CD4-positive, alpha-beta T cell (primary cell): ENCODE data around the gene BICD1. TPM values are rescaled to one million over a fixed set of nuclear protein-coding genes. Genes with fewer than 3 reads are reported as not detected.

ENCODE experiments used
- ATAC-seq: fragments of 200-7000 bp; cut with Tn5 transposase; one replicate; pipeline ENCODE4 v1.10.0; 2022; ENCODE audit warnings: mild to moderate bottlenecking; ENCODE audit not compliant: poor library complexity
- CTCF ChIA-PET: fragments of 350-600 bp; sonication (Branson Sonifier 250); formaldehyde crosslinking; loops from one replicate; lab custom pipeline; 2021; ENCODE audit warnings: antibody characterized with exemption, inconsistent platforms; lab: Charles Lee
- POLR2A ChIA-PET: fragments of 350-600 bp; sonication (Branson Sonifier 250); formaldehyde crosslinking; loops from one replicate; lab custom pipeline; 2021; ENCODE audit warnings: antibody characterized with exemption, inconsistent platforms; lab: Charles Lee
- DNase-seq, 14 experiments: peaks; one replicate each; pipeline ENCODE4 v3.0.0-alpha.2; 2013 to 2020; ENCODE audit warnings: mixed read lengths in 2 of 14
- H3K27ac ChIP-seq, 2 donors: one replicate each; pipeline versions ENCODE4 v1.5.1 to v1.7.0; 2013; ENCODE audit warnings: low read length in 2 of 2, low read depth in 1 of 2, mild to moderate bottlenecking in 1 of 2
- H3K27me3 ChIP-seq, 2 experiments: 1 replicate in 1 of 2; 2 replicates in 1 of 2; pipeline versions ENCODE4 v1.6.1 to v1.7.0; 2013; ENCODE audit warnings: low read length in 2 of 2, control low read depth in 1 of 2, mild to moderate bottlenecking in 1 of 2, moderate library complexity in 1 of 2; ENCODE audit not compliant: insufficient read depth in 2 of 2, control insufficient read depth in 1 of 2
- H3K36me3 ChIP-seq: one replicate; pipeline ENCODE4 v1.6.1; 2013; ENCODE audit warnings: low read length, control low read depth; ENCODE audit not compliant: insufficient read depth
- H3K4me1 ChIP-seq: one replicate; pipeline ENCODE4 v1.6.1; 2013; ENCODE audit warnings: low read length, control low read depth; ENCODE audit not compliant: insufficient read depth
- H3K4me3 ChIP-seq: one replicate; pipeline ENCODE4 v1.5.1; 2013; ENCODE audit warnings: mild to moderate bottlenecking, low read length, moderate library complexity
- H3K9me3 ChIP-seq, 2 experiments: 1 replicate in 1 of 2; 2 replicates in 1 of 2; pipeline versions ENCODE4 v1.6.1 to v1.7.0; 2013; ENCODE audit warnings: low read length in 2 of 2, mild to moderate bottlenecking in 2 of 2, control low read depth in 1 of 2, moderate library complexity in 1 of 2; ENCODE audit not compliant: control insufficient read depth in 1 of 2, insufficient read depth in 1 of 2
- H3K27ac Mint-ChIP-seq: one replicate; pipeline ENCODE4 v1.8.0; 2020; ENCODE audit warnings: mixed read lengths
- H3K27me3 Mint-ChIP-seq: one replicate; pipeline ENCODE4 v1.8.0; 2021; ENCODE audit warnings: mixed read lengths
- H3K36me3 Mint-ChIP-seq: one replicate; pipeline ENCODE4 v1.8.0; 2021; ENCODE audit warnings: low read depth, mixed read lengths
- H3K4me1 Mint-ChIP-seq: one replicate; pipeline ENCODE4 v1.8.0; 2021; ENCODE audit warnings: low read depth, mixed read lengths
- H3K4me3 Mint-ChIP-seq: one replicate; pipeline ENCODE4 v1.8.0; 2020; ENCODE audit warnings: mild to moderate bottlenecking, mixed read lengths
- H3K9me3 Mint-ChIP-seq: one replicate; pipeline ENCODE4 v1.8.0; 2020; ENCODE audit warnings: mixed read lengths
- intact Hi-C, 2 experiments: fragments of 100-400 bp; cut with DNase I in 1 of 2; cut with micrococcal nuclease in 1 of 2; formaldehyde crosslinking; loops; one replicate each; pipeline versions ENCODE4 v1.15.1 to v1.9.0; 2023 to 2025; cut with DNase I, micrococcal nuclease
- total RNA-seq, 174 experiments: library from RNA in 2 of 174; stranded (reverse) in 2 of 174; gene quantifications; one replicate each; pipeline ENCODE4 v1.2.3 and lab custom pipeline; 2021 to 2026
- TF ChIP-seq, protein P1 (sequence below): fragments of 200-600 bp; IDR thresholded peaks from one replicate; pipeline ENCODE4 v1.8.0; 2022; ENCODE audit warnings: antibody characterized with exemption, mild to moderate bottlenecking

The BICD1 gene
- total RNA-seq, 2 experiments from 2014 or later, result 13.5 to 14.3 TPM

DNA sequence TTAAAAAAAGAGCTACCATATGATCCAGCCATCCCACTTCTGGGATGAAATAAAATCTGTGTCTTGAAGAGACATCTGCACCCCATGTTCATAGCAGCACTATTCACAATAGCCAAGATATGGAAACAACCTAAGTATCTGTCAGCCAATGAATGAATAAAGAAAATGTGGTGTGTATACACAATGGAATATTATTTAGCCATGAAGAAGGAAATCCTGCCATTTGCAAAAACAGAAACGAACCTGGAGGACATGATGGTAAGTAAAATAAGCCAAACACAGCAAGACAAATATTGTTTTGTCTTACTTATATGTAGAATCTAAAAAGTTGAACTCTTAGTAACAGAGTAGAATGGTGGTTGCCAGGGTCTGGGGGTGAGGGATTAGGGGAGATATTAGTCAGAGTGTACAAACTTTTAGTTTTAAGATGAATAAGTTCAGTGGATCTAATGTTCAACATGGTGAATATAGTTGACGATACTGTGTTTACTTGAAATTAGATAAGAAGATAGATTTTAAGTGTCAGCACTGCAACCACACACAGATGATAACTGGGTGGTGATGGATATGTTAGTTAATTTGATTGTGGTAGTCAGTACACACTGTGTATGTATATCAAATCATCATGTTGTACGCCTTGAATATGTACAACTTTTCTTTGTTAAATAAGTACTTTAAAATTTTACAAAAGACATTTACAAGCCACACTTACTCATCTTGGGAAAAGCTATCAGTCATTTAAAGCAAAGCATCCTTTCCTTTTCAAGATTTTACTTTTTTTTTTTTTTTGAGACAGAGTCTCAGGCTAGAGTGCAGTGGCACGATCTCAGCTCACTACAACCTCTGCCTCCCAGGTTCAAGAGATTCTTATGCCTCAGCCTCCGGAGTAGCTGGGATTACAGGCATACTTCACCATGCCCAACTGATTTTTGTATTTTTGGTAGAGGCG is 89.9 kb downstream of the BICD1 start:
- ATAC-seq (no peak), DNase-seq (no peak)
- H3K4me3 Mint-ChIP-seq, result no peak overlapping the region
- H3K4me1 Mint-ChIP-seq, result no peaks in the 10 kb centered on the region
- no peaks in the 10 kb centered on the region for H3K27me3 Mint-ChIP-seq
- ChIA-PET CTCF (no interaction called here), POLR2A (no interaction called here)
- H3K9me3 Mint-ChIP-seq, result peaks cover 6% of the 10 kb centered on the region
- no peak overlapping the region for H3K27ac ChIP-seq
- no peaks in the 10 kb centered on the region for H3K36me3 ChIP-seq
- TF ChIP-seq, protein P1, sequence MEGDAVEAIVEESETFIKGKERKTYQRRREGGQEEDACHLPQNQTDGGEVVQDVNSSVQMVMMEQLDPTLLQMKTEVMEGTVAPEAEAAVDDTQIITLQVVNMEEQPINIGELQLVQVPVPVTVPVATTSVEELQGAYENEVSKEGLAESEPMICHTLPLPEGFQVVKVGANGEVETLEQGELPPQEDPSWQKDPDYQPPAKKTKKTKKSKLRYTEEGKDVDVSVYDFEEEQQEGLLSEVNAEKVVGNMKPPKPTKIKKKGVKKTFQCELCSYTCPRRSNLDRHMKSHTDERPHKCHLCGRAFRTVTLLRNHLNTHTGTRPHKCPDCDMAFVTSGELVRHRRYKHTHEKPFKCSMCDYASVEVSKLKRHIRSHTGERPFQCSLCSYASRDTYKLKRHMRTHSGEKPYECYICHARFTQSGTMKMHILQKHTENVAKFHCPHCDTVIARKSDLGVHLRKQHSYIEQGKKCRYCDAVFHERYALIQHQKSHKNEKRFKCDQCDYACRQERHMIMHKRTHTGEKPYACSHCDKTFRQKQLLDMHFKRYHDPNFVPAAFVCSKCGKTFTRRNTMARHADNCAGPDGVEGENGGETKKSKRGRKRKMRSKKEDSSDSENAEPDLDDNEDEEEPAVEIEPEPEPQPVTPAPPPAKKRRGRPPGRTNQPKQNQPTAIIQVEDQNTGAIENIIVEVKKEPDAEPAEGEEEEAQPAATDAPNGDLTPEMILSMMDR, result no peak
- no peak overlapping the region for H3K27ac Mint-ChIP-seq
- H3K9me3 ChIP-seq, result peaks cover 0 to 5% of the 10 kb centered on the region in 2 experiments
- intact Hi-C loops, result no loop called here
- H3K4me3 ChIP-seq, result no peak overlapping the region
- H3K4me1 ChIP-seq, result no peaks in the 10 kb centered on the region
- H3K36me3 Mint-ChIP-seq, result peaks cover 10% of the 10 kb centered on the region
- no peaks in the 10 kb centered on the region for H3K27me3 ChIP-seq

DNA sequence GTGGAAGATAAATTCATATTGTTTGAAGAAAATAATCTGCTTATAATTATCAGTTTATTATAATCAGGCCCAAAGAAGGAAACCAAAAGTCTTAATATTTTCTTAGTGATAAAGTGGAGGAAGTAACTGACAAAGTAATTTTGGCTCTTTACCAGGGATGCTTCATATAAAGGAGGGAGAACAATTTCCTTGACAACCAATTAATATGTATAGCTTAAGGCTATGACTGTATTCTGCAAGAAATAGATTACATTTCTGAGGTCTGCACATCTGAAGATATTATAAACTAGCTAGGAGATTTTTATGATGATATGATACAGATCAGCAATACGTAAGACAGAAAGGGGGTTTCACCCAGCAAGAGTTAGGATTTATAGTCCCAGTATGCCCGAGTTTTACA is 90.8 kb downstream of the BICD1 start:
- H3K27me3 Mint-ChIP-seq, result no peaks in the 10 kb centered on the region
- ChIA-PET CTCF (no interaction called here), POLR2A (no interaction called here)
- Histone ChIP-seq H3K36me3 (no peaks in the 10 kb centered on the region), H3K4me1 (no peaks in the 10 kb centered on the region), H3K27ac (no peak overlapping the region), H3K9me3 (peaks cover 0 to 5% of the 10 kb centered on the region in 2 experiments), H3K4me3 (no peak overlapping the region), H3K27me3 (no peaks in the 10 kb centered on the region)
- ATAC-seq (no peak), DNase-seq (no peak)
- H3K4me1 Mint-ChIP-seq, result no peaks in the 10 kb centered on the region
- peaks cover 10% of the 10 kb centered on the region for H3K36me3 Mint-ChIP-seq
- intact Hi-C loops, result no loop called here
- H3K9me3 Mint-ChIP-seq, result peaks cover 6% of the 10 kb centered on the region
- H3K4me3 Mint-ChIP-seq, result no peak overlapping the region
- TF ChIP-seq, protein P1, result no peak
- no peak overlapping the region for H3K27ac Mint-ChIP-seq

- peaks cover 2% of the 10 kb centered on the region for H3K9me3 Mint-ChIP-seq
- ChIA-PET POLR2A (no interaction called here), CTCF (no interaction called here)
- intact Hi-C loops, result no loop called here
- Histone ChIP-seq H3K4me3 (no peak overlapping the region), H3K27ac (no peak overlapping the region), H3K27me3 (no peaks in the 10 kb centered on the region), H3K9me3 (peaks cover 0 to 5% of the 10 kb centered on the region in 2 experiments), H3K36me3 (no peaks in the 10 kb centered on the region), H3K4me1 (no peaks in the 10 kb centered on the region)
- H3K4me1 Mint-ChIP-seq, result no peaks in the 10 kb centered on the region
- ATAC-seq, result no peak
- H3K36me3 Mint-ChIP-seq, result peaks cover 6% of the 10 kb centered on the region
- H3K27me3 Mint-ChIP-seq, result no peaks in the 10 kb centered on the region
- no peak for DNase-seq
- TF ChIP-seq, protein P1, result no peak
- H3K27ac Mint-ChIP-seq, result no peak overlapping the region
- H3K4me3 Mint-ChIP-seq, result no peak overlapping the region
Measured at GRCh38 chr12:32198555-32198954, 91.9 kb downstream of the BICD1 start.
